HFF-Myc (cell line): ENCODE data around the gene RIPK4.

Experiments used
- DNase-seq: peaks from one replicate; pipeline ENCODE4 v3.0.0-alpha.2; 2011; ENCODE audit warnings: low read depth; ENCODE audit errors: extremely low read depth
- H3K4me3 ChIP-seq: replicated peaks from 2 replicates; pipeline ENCODE4 v1.5.1; 2011; ENCODE audit warnings: low read depth, mild to moderate bottlenecking, control low read depth, low read length
- CTCF ChIP-seq: IDR thresholded peaks from 2 replicates; pipeline ENCODE4 v1.5.1; 2012; ENCODE audit warnings: mild to moderate bottlenecking, low read depth, low read length, control low read depth; ENCODE audit errors: missing control alignments

Gene RIPK4

GRCh38 chr21:41730367-41730765, 36.5 kb downstream of the RIPK4 start:
- no peak for DNase-seq
- TF ChIP-seq CTCF = no peak

DNA sequence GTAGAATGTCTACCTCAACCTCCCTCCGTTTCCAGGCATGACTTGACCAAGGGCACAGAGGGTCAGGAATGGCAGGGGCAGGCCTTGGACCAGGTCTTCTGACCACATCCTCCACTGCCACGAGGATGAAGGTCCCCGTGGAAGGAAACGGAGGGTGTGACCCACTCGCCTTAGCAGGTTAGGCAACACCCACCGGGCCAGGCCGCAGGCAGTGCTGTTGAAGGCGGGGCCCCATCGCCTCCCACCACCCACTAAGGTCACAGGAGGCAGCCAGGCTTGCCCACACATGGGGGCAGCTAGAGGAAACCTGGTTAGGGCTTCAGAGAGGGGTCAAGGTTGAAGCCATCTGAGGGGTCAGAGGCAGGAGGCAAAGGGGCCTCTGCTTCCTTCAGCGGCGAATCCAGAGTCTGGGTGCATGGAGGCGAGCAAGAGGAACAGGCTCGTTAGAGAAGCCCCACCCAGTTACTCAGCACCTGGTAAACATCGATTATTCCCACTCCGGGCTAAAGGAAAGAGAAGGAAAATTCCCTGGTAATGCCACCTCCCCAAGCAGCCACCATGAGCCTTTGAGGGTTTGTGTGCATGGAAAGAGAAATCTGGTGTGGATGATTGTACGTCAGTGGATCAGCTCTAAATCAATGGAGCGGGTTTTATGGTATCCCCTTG, 37.0 kb downstream of the RIPK4 start:
- H3K4me3 ChIP-seq = no peak overlapping the region
- TF ChIP-seq CTCF = no peak
- DNase-seq = no peak

More at GRCh38 chr21:41730367-41730765, 36.5 kb downstream of the RIPK4 start:
- no peak overlapping the region for H3K4me3 ChIP-seq

DNA sequence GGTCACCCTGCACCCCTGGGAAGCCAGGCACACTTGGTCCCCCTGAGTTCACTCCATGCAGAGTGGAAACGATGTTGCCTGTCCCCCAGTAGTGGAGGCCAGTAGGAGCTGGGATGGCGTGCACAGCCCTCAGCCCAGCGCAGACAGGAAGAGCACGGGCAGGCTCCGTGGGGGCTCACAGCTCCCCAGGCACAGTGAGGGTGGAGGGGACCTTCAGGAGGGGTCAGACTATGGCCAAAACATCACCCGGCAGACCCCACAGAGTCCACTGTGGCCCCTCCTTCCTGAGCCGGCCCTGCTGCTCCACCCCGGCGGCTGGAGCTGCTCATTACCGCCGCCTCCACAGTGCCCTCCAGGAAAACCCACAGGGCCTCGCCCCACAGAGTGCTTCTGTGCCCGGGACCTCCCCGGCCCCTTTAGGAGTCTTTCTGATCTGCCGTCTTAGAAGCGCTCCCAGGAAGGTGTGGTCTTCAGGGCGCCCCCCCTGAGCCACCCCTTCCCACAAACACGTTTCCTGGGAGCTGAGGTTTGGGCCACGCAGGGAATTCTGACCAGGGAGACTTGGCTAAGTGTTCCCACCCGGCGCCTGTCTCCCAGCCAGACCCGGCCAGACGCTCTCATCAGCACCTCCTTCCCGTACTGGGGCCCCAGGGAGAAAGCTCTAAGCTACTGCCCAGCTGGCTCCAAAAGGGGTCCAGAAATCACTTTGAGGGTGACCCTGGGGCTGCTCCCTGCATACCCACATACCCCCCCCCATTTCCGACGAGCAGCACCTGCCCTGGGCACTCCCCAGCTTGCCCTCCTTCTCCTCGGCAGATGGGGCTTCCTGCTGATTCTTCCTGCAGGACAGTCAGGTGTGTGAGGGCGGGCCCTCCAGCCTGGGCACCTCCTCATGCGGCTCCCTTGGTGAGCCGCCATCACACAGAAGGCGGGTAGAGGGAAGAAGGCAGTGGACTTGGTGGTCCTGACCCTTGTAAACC, 38.8 kb downstream of the RIPK4 start:
- no peak for TF ChIP-seq CTCF
- H3K4me3 ChIP-seq = no peak overlapping the region
- no peak for DNase-seq

GRCh38 chr21:41726970-41727783, 39.7 kb downstream of the RIPK4 start:
- no peak overlapping the region for H3K4me3 ChIP-seq
- DNase-seq = peak; percentile 5
- no peak for TF ChIP-seq CTCF

DNA sequence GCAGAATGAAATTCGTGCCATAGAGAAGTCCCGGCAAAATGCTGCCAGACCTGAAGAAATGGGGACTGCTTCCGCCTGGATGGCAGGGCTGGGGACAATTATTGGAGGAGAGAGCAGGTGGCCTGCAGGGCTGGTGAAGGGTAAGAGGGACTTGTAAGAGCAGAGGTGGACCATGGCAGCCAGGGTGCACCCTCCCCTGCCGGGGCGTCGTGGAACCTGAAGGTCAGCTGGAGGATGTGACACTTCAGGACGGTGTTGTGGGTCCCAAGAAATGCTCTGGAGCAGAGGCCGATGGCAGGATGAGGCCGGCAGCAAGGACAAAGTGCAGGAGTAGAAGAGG, 40.3 kb downstream of the RIPK4 start:
- TF ChIP-seq CTCF = no peak
- no peak for DNase-seq
- no peak overlapping the region for H3K4me3 ChIP-seq

GRCh38 chr21:41726058-41726558, 40.7 kb downstream of the RIPK4 start:
- no peak for TF ChIP-seq CTCF
- no peak overlapping the region for H3K4me3 ChIP-seq
- DNase-seq = no peak
